Smooth muscle cell (in vitro differentiated cells): ENCODE measurements around the gene RELN. TPM values are rescaled to one million over a fixed set of nuclear protein-coding genes. Genes with fewer than 3 reads are reported as not detected.
A peak's percentile ranks its signal among the peaks of the same experiment; 100 is the strongest.

Source experiments
- DNase-seq: peaks from one replicate; lab custom pipeline; 2025; ENCODE audit not compliant: unreplicated experiment; lab: John Stamatoyannopoulos, UW
- H2AFZ ChIP-seq: fragments of 200-600 bp; sonication (generic); 2 replicates; pipeline ENCODE4 v1.6.0; 2016; ENCODE audit warnings: antibody characterized with exemption, low read depth, mild to moderate bottlenecking
- H3F3A ChIP-seq: fragments of 200-600 bp; sonication (generic); 2 replicates; pipeline ENCODE4 v1.6.0; 2017; ENCODE audit warnings: antibody characterized with exemption, low read depth
- H3K27ac ChIP-seq: fragments of 200-600 bp; sonication (generic); 2 replicates; pipeline ENCODE4 v1.5.1; 2016; ENCODE audit warnings: low read depth, mild to moderate bottlenecking
- H3K27me3 ChIP-seq: fragments of 200-600 bp; sonication (generic); 2 replicates; pipeline ENCODE4 v1.6.1; 2016; ENCODE audit warnings: low read depth, mild to moderate bottlenecking
- H3K36me3 ChIP-seq: fragments of 200-600 bp; sonication (generic); 2 replicates; pipeline ENCODE4 v1.5.1; 2016; ENCODE audit warnings: low read depth
- H3K4me1 ChIP-seq: fragments of 200-600 bp; sonication (generic); 2 replicates; pipeline ENCODE4 v1.5.1; 2016; ENCODE audit warnings: low read depth
- H3K4me2 ChIP-seq: fragments of 200-600 bp; sonication (generic); 2 replicates; pipeline ENCODE4 v1.6.0; 2016; ENCODE audit warnings: mild to moderate bottlenecking
- H3K4me3 ChIP-seq: fragments of 200-600 bp; sonication (generic); 2 replicates; pipeline ENCODE4 v1.5.1; 2016; ENCODE audit warnings: mild to moderate bottlenecking
- H3K79me2 ChIP-seq: fragments of 200-600 bp; sonication (generic); 2 replicates; pipeline ENCODE4 v1.6.0; 2016; ENCODE audit warnings: low read depth, mild to moderate bottlenecking
- H3K9ac ChIP-seq: fragments of 200-600 bp; sonication (generic); 2 replicates; pipeline ENCODE4 v1.6.0; 2016; ENCODE audit warnings: low read depth
- H3K9me3 ChIP-seq: fragments of 200-600 bp; sonication (generic); replicated peaks from 2 replicates; pipeline ENCODE4 v1.5.1; 2016; ENCODE audit warnings: low read depth
- H4K20me1 ChIP-seq: fragments of 200-600 bp; sonication (generic); 2 replicates; pipeline ENCODE4 v1.6.0; 2016; ENCODE audit warnings: low read depth
- CTCF ChIP-seq: fragments of 200-600 bp; sonication (generic); IDR thresholded peaks from 2 replicates; pipeline ENCODE4 v1.5.1; 2017; ENCODE audit warnings: borderline replicate concordance, mild to moderate bottlenecking, antibody characterized with exemption; ENCODE audit not compliant: insufficient read depth, poor library complexity, severe bottlenecking
- WGBS: methylation state at CpG from one replicate; pipeline ENCODE4 v1.1.7; 2016; ENCODE audit warnings: low lambda C conversion rate; 5-methylcytosine and 5-hydroxymethylcytosine counted together
- polyA plus RNA-seq: library from polyadenylated mRNA; unstranded; fragments of >200 nt; fragmentation: Nextera tagmentation; extraction: Ambion mirVana; gene quantifications from 2 replicates; pipeline ENCODE4 v1.2.1, GENCODE V29; 2016
- total RNA-seq: library from RNA; depleted of rRNA; stranded (reverse); fragments of >200 nt; gene quantifications from 2 replicates; pipeline ENCODE4 v1.2.3, GENCODE V29; 2014

RELN gene
- total and polyA plus RNA-seq, 2 experiments from 2014 or later, result 0.90 TPM; not detected in 1

- no peaks in the 10 kb centered on the region for H3K4me1 ChIP-seq
- 59% methylated on average over 2 of the region's 2 CpGs for WGBS
- H3K4me3 ChIP-seq, result no peak overlapping the region
- TF ChIP-seq CTCF, result no peak
- H4K20me1 ChIP-seq, result no peaks in the 10 kb centered on the region
- no peak for DNase-seq
- no peaks in the 10 kb centered on the region for H3F3A ChIP-seq
- H3K36me3 ChIP-seq, result no peaks in the 10 kb centered on the region
- H3K9ac ChIP-seq, result no peak overlapping the region
- peak overlapping the region; percentile 37 for H2AFZ ChIP-seq
- H3K27me3 ChIP-seq, result peaks cover 5% of the 10 kb centered on the region
- no peak overlapping the region for H3K4me2 ChIP-seq
- no peaks in the 10 kb centered on the region for H3K79me2 ChIP-seq
- H3K27ac ChIP-seq, result no peak overlapping the region
- no peaks in the 10 kb centered on the region for H3K9me3 ChIP-seq
Observed at GRCh38 chr7:103887853-103888602, 101.4 kb downstream of the RELN start.

- no peaks in the 10 kb centered on the region for H3K36me3 ChIP-seq
- H3K79me2 ChIP-seq, result no peaks in the 10 kb centered on the region
- no peak for TF ChIP-seq CTCF
- no peaks in the 10 kb centered on the region for H4K20me1 ChIP-seq
- no peak overlapping the region for H3K27ac ChIP-seq
- H3K4me1 ChIP-seq, result no peaks in the 10 kb centered on the region
- no peaks in the 10 kb centered on the region for H3K9me3 ChIP-seq
- H3K4me2 ChIP-seq, result no peak overlapping the region
- no peak overlapping the region for H3K4me3 ChIP-seq
- H3F3A ChIP-seq, result no peaks in the 10 kb centered on the region
- WGBS, result 85% methylated on average over 3 of the region's 3 CpGs
- H3K27me3 ChIP-seq, result peaks cover 5% of the 10 kb centered on the region
- no peak overlapping the region for H2AFZ ChIP-seq
- no peak overlapping the region for H3K9ac ChIP-seq
- DNase-seq, result no peak
Observed at GRCh38 chr7:103887050-103887449, 102.4 kb downstream of the RELN start.

GRCh38 chr7:103879928-103880600 is 109.4 kb downstream of the RELN start:
- no peak for DNase-seq
- H3K4me1 ChIP-seq, result no peaks in the 10 kb centered on the region
- no peaks in the 10 kb centered on the region for H4K20me1 ChIP-seq
- H3K4me2 ChIP-seq, result no peak overlapping the region
- no peaks in the 10 kb centered on the region for H3F3A ChIP-seq
- H3K27me3 ChIP-seq, result no peaks in the 10 kb centered on the region
- H2AFZ ChIP-seq, result no peak overlapping the region
- no peak overlapping the region for H3K27ac ChIP-seq
- H3K4me3 ChIP-seq, result no peak overlapping the region
- no peak overlapping the region for H3K9ac ChIP-seq
- WGBS, result 71% methylated on average over 3 of the region's 3 CpGs
- TF ChIP-seq CTCF, result no peak
- no peaks in the 10 kb centered on the region for H3K9me3 ChIP-seq
- no peaks in the 10 kb centered on the region for H3K79me2 ChIP-seq
- H3K36me3 ChIP-seq, result no peaks in the 10 kb centered on the region
